22Rv1 (cell line): ENCODE data around the gene DDIT4.

Experiments
- H3K27ac ChIP-seq: fragments of 450-650 bp; 2 replicates; pipeline ENCODE4 v1.5.1; 2017
- CTCF ChIP-seq: fragments of 450-650 bp; IDR thresholded peaks from 2 replicates; pipeline ENCODE4 v1.5.1; 2017; ENCODE audit warnings: mild to moderate bottlenecking
- ZFX ChIP-seq: fragments of 450-650 bp; IDR thresholded peaks from 2 replicates; pipeline ENCODE4 v1.6.1; 2017; ENCODE audit warnings: antibody characterized with exemption, borderline replicate concordance

DDIT4 gene

GRCh38 chr10:72259491-72260238 is 14.1 kb upstream of the DDIT4 start:
- no peak for TF ChIP-seq ZFX
- no peak for TF ChIP-seq CTCF

GRCh38 chr10:72260239-72260975 is 13.3 kb upstream of the DDIT4 start:
- TF ChIP-seq ZFX (no peak), CTCF (no peak)
- H3K27ac ChIP-seq: peak overlapping the region; percentile 44

More at GRCh38 chr10:72259491-72260238, 14.1 kb upstream of the DDIT4 start:
- peak overlapping the region; percentile 44 for H3K27ac ChIP-seq

- peak overlapping the region; percentile 43 for H3K27ac ChIP-seq
- TF ChIP-seq CTCF: 0 out of 2 replicates have a peak, but pooled peaks have one; percentile 20
- no peak for TF ChIP-seq ZFX
Measured at GRCh38 chr10:72260976-72261783, 12.5 kb upstream of the DDIT4 start.

- TF ChIP-seq ZFX: no peak
- TF ChIP-seq CTCF: no peak
- 0 out of 2 replicates have a peak overlapping the region, but pooled peaks have one; percentile 43 for H3K27ac ChIP-seq
Measured at GRCh38 chr10:72261784-72262404, 11.8 kb upstream of the DDIT4 start.

- TF ChIP-seq CTCF (no peak), ZFX (no peak)
- H3K27ac ChIP-seq: peak overlapping the region; percentile 33; the same call in 1 of the 2 replicates
Measured at GRCh38 chr10:72263613-72264241, 10.0 kb upstream of the DDIT4 start.

- H3K27ac ChIP-seq: no peak overlapping the region
- no peak for TF ChIP-seq CTCF
- TF ChIP-seq ZFX: no peak
Measured at GRCh38 chr10:72264536-72264935, 9.2 kb upstream of the DDIT4 start.
